CD14-positive monocyte (primary cell): Measurements from ENCODE around the gene ELAVL2. TPM values are rescaled to one million over a fixed set of nuclear protein-coding genes. Genes with fewer than 3 reads are reported as not detected.

Experiments used
- DNase-seq, 3 donors: peaks; one replicate each; pipeline ENCODE4 v3.0.0-alpha.2; 2011 to 2022
- H2AFZ ChIP-seq: 2 replicates; pipeline ENCODE4 v1.6.0; 2012; ENCODE audit warnings: mild to moderate bottlenecking, low read depth, low read length, inconsistent platforms; ENCODE audit not compliant: insufficient read depth, poor library complexity, severe bottlenecking
- H3K27ac ChIP-seq, 2 donors: 1 replicate in 1 of 2; 2 replicates in 1 of 2; pipeline ENCODE4 v1.5.1; 2012 to 2013; ENCODE audit warnings: low read length in 2 of 2, control low read depth in 1 of 2, inconsistent platforms in 1 of 2, low read depth in 1 of 2, mild to moderate bottlenecking in 1 of 2
- H3K27me3 ChIP-seq, 2 donors: one replicate each; pipeline versions ENCODE4 v1.6.0 to v1.6.1; 2011 to 2013; ENCODE audit warnings: low read length in 2 of 2; ENCODE audit not compliant: control insufficient read depth in 2 of 2, insufficient read depth in 2 of 2
- H3K36me3 ChIP-seq, 2 donors: replicated peaks in 1 of 2; 1 replicate in 1 of 2; 2 replicates in 1 of 2; pipeline versions ENCODE4 v1.5.1 to v1.6.1; 2012 to 2013; ENCODE audit warnings: low read length in 2 of 2, control low read depth in 1 of 2, inconsistent platforms in 1 of 2, mild to moderate bottlenecking in 1 of 2; ENCODE audit not compliant: insufficient read depth in 2 of 2, control insufficient read depth in 1 of 2
- H3K4me1 ChIP-seq, 2 donors: 1 replicate in 1 of 2; 2 replicates in 1 of 2; pipeline versions ENCODE4 v1.5.1 to v1.6.1; 2012 to 2013; ENCODE audit warnings: low read length in 2 of 2, control low read depth in 1 of 2, inconsistent platforms in 1 of 2, mild to moderate bottlenecking in 1 of 2, moderate library complexity in 1 of 2; ENCODE audit not compliant: insufficient read depth in 2 of 2, control insufficient read depth in 1 of 2
- H3K4me2 ChIP-seq: replicated peaks from 2 replicates; pipeline ENCODE3; 2012; ENCODE audit warnings: low read length, moderate library complexity, mild to moderate bottlenecking; ENCODE audit not compliant: poor library complexity, severe bottlenecking; ENCODE audit errors: extremely low read depth
- H3K4me3 ChIP-seq, 3 experiments: fragments of 200-600 bp in 1 of 3; sonication (generic) in 1 of 3; replicated peaks in 1 of 3; 1 replicate in 2 of 3; 2 replicates in 1 of 3; pipeline ENCODE4 v1.5.1; 2011 to 2013; ENCODE audit warnings: low read length in 3 of 3, mild to moderate bottlenecking in 3 of 3, control low read depth in 2 of 3, low read depth in 2 of 3, inconsistent platforms in 1 of 3, moderate library complexity in 1 of 3
- H3K79me2 ChIP-seq: 2 replicates; pipeline ENCODE4 v1.6.0; 2012; ENCODE audit warnings: mild to moderate bottlenecking, control low read depth, inconsistent platforms, low read length, moderate library complexity; ENCODE audit not compliant: insufficient read depth
- H3K9ac ChIP-seq: 2 replicates; pipeline ENCODE4 v1.6.0; 2017; ENCODE audit warnings: low read length, mild to moderate bottlenecking; ENCODE audit not compliant: insufficient read depth, poor library complexity, severe bottlenecking
- H3K9me3 ChIP-seq, 2 donors: replicated peaks in 1 of 2; 1 replicate in 1 of 2; 2 replicates in 1 of 2; pipeline versions ENCODE4 v1.5.1 to v1.6.1; 2012 to 2013; ENCODE audit warnings: low read length in 2 of 2, control low read depth in 1 of 2; ENCODE audit not compliant: control insufficient read depth in 1 of 2, insufficient read depth in 1 of 2
- H4K20me1 ChIP-seq: 2 replicates; pipeline ENCODE4 v1.6.0; 2012; ENCODE audit warnings: mild to moderate bottlenecking, low read length, control low read depth, moderate library complexity; ENCODE audit not compliant: insufficient read depth
- H3K27ac Mint-ChIP-seq, 7 donors: one replicate each; pipeline ENCODE4 v1.8.0; 2020; ENCODE audit warnings: mild to moderate bottlenecking in 7 of 7, mixed read lengths in 7 of 7, moderate library complexity in 6 of 7, inconsistent platforms in 2 of 7
- H3K27me3 Mint-ChIP-seq, 3 donors: one replicate each; pipeline ENCODE4 v1.8.0; 2021 to 2022; ENCODE audit warnings: low read depth in 3 of 3, mild to moderate bottlenecking in 3 of 3, mixed read lengths in 3 of 3, moderate library complexity in 3 of 3, inconsistent platforms in 1 of 3
- H3K36me3 Mint-ChIP-seq, 2 donors: one replicate each; pipeline ENCODE4 v1.8.0; 2020; ENCODE audit warnings: mixed read lengths in 2 of 2, inconsistent platforms in 1 of 2, mild to moderate bottlenecking in 1 of 2
- H3K4me1 Mint-ChIP-seq: one replicate; pipeline ENCODE4 v1.8.0; 2020; ENCODE audit warnings: mild to moderate bottlenecking, mixed read lengths
- H3K4me3 Mint-ChIP-seq, 2 donors: one replicate each; pipeline ENCODE4 v1.8.0; 2020; ENCODE audit warnings: mild to moderate bottlenecking in 2 of 2, mixed read lengths in 2 of 2, moderate library complexity in 1 of 2
- H3K9me3 Mint-ChIP-seq, 7 donors: one replicate each; pipeline ENCODE4 v1.8.0; 2020 to 2022; ENCODE audit warnings: mixed read lengths in 7 of 7, mild to moderate bottlenecking in 6 of 7, moderate library complexity in 6 of 7, inconsistent platforms in 2 of 7
- WGBS: methylation state at CpG from one replicate; pipeline ENCODE4 v1.1.5; 2013; ENCODE audit warnings: missing lambda C conversion rate; ENCODE audit not compliant: insufficient coverage; 5-methylcytosine and 5-hydroxymethylcytosine counted together
- intact Hi-C, 2 donors: fragments of 100-400 bp; cut with micrococcal nuclease; formaldehyde crosslinking; loops; one replicate each; pipeline versions ENCODE4 v1.15.0 to v1.15.1; 2023
- polyA plus RNA-seq, 3 donors: library from polyadenylated mRNA; depleted of rRNA in 1 of 3; unstranded in 2 of 3; stranded (reverse) in 1 of 3; fragments of 300-500 nt in 2 of 3; fragments of >200 nt in 1 of 3; fragmentation: Illumina TruSeq in 2 of 3; gene quantifications; 1 replicate in 2 of 3; 2 replicates in 1 of 3; pipeline ENCODE4 v1.2.3, GENCODE V29; 2012 to 2021
- TF ChIP-seq, protein P1 (sequence below): fragments of 200-600 bp; IDR thresholded peaks from one replicate; pipeline ENCODE4 v1.8.0; 2022; ENCODE audit warnings: antibody characterized with exemption, mild to moderate bottlenecking

The ELAVL2 gene
- polyA plus RNA-seq, 3 donors, result not detected

- Histone ChIP-seq H2AFZ (no peak overlapping the region), H3K27me3 (no peaks in the 10 kb centered on the region), H3K4me2 (no peak overlapping the region), H3K9ac (no peak overlapping the region), H3K79me2 (no peaks in the 10 kb centered on the region), H3K4me1 (no peaks in the 10 kb centered on the region), H3K27ac (no peak overlapping the region), H4K20me1 (no peaks in the 10 kb centered on the region), H3K4me3 (no peak overlapping the region), H3K9me3 (peaks cover 0 to 3% of the 10 kb centered on the region in 2 donors), H3K36me3 (no peaks in the 10 kb centered on the region)
- Mint-ChIP-seq H3K9me3 (peaks cover 0 to 6% (median 3%) of the 10 kb centered on the region in 7 donors), H3K36me3 (no peaks in the 10 kb centered on the region), H3K4me3 (no peak overlapping the region), H3K4me1 (no peaks in the 10 kb centered on the region), H3K27me3 (no peaks in the 10 kb centered on the region), H3K27ac (no peak overlapping the region)
- TF ChIP-seq, protein P1, sequence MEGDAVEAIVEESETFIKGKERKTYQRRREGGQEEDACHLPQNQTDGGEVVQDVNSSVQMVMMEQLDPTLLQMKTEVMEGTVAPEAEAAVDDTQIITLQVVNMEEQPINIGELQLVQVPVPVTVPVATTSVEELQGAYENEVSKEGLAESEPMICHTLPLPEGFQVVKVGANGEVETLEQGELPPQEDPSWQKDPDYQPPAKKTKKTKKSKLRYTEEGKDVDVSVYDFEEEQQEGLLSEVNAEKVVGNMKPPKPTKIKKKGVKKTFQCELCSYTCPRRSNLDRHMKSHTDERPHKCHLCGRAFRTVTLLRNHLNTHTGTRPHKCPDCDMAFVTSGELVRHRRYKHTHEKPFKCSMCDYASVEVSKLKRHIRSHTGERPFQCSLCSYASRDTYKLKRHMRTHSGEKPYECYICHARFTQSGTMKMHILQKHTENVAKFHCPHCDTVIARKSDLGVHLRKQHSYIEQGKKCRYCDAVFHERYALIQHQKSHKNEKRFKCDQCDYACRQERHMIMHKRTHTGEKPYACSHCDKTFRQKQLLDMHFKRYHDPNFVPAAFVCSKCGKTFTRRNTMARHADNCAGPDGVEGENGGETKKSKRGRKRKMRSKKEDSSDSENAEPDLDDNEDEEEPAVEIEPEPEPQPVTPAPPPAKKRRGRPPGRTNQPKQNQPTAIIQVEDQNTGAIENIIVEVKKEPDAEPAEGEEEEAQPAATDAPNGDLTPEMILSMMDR, result no peak
- intact Hi-C loops, result no loop called here
- no peak for DNase-seq
Observed at GRCh38 chr9:23663946-23664345, 162.1 kb downstream of the ELAVL2 start.

DNA sequence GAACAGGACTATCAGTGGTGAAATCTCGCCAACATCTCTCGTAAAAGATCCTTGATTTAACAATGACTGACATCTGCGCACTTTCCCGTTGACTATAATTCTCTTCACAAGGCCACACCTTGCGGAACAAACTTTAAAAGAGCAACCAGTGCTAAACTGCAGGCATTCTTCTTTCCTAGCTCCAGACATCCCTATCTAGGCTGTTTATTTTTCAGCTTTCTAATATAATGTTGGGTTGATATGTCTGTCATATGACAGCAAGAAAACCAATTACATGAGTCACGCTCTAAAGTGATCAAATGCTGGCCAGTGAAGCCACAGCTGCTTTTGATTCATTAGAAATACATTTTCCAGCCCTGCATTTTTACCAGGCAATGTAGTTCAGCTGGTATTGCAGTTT, 162.5 kb downstream of the ELAVL2 start:
- H3K27ac Mint-ChIP-seq, result no peak overlapping the region
- H3K27me3 Mint-ChIP-seq, result no peaks in the 10 kb centered on the region
- Histone ChIP-seq H2AFZ (no peak overlapping the region), H3K4me1 (no peaks in the 10 kb centered on the region), H4K20me1 (no peaks in the 10 kb centered on the region), H3K4me2 (no peak overlapping the region), H3K79me2 (no peaks in the 10 kb centered on the region), H3K27ac (no peak overlapping the region), H3K9ac (no peak overlapping the region), H3K27me3 (no peaks in the 10 kb centered on the region), H3K9me3 (peaks cover 0 to 3% of the 10 kb centered on the region in 2 donors), H3K4me3 (no peak overlapping the region), H3K36me3 (no peaks in the 10 kb centered on the region)
- no peak overlapping the region for H3K4me3 Mint-ChIP-seq
- no peaks in the 10 kb centered on the region for H3K36me3 Mint-ChIP-seq
- 92% methylated on average over 5 of the region's 6 CpGs for WGBS
- intact Hi-C loops, result no loop called here
- no peaks in the 10 kb centered on the region for H3K4me1 Mint-ChIP-seq
- H3K9me3 Mint-ChIP-seq, result peaks cover 0 to 6% (median 3%) of the 10 kb centered on the region in 7 donors
- no peak for DNase-seq
- TF ChIP-seq, protein P1, result no peak
